NB4 (cell line): ENCODE measurements around the gene KRT79.

Experiments
- CTCF ChIP-seq: IDR thresholded peaks from one replicate; pipeline ENCODE4 v1.5.1; 2012; ENCODE audit warnings: low read depth, low read length
- POLR2A ChIP-seq: IDR thresholded peaks from 2 replicates; pipeline ENCODE4 v1.6.1; 2011; ENCODE audit warnings: mild to moderate bottlenecking; ENCODE audit not compliant: insufficient read length; ENCODE audit errors: extremely low read depth

GRCh38 chr12:52801773-52802172, 32.3 kb downstream of the KRT79 start:
- TF ChIP-seq POLR2A: no peak
- no peak for TF ChIP-seq CTCF
